GM18508 (cell line): ENCODE measurements around the gene COX5A.

ENCODE experiments used
- ATAC-seq: cut with Tn5 transposase; IDR thresholded peaks from one replicate; pipeline ENCODE4 v1.9.1; 2021; ENCODE audit warnings: moderate number of reproducible peaks; ENCODE audit not compliant: insufficient read depth, unreplicated experiment

COX5A gene

DNA sequence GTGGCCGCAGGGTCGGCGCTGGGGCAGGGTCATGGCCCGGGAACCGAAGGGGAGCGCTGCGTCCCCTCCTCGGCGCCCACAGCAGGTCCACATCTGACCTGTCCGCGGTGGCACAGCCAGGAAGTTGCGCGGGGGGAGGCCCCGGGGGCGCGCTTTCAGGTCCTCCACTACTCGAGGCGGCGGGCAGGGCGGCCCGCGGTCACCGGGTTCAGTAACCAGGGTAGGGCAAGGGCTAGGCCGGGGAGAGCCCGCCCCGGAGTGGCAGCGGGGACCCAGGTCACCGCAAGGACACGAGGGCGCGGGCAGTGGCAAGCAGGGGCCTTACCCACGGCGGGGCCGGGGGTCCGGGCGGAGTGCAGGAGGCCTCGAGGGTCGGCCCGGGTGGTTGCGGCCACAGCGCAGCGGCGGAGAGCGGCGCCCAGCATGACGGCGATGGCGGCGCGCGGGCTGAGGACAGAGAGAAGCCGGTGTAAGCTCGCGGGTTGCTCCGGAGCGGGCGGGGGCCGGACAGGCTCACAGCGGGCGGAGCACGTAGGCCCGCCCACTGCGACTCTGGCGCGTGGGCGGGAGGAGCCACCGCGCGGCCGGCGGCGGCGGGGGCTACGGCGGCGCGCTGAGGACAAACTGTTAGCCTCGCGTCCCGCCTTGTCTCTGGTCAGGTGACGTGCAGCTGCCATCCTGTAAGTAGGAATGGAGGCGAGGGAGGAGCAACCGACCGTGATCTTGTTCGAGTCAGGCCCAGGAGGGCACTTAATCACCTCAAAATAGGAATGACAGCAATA is at the start of gene COX5A:
TSS of gene COX5A (minus strand) at position 484 of the 782 bp plus-strand sequence. CDS start at position 425, 59 bp downstream.
- peak; percentile 46 for ATAC-seq

GRCh38 chr15:74983725-74984231 is 45.9 kb upstream of the COX5A start:
- ATAC-seq, result no peak

GRCh38 chr15:74982183-74982582 is 44.3 kb upstream of the COX5A start:
- no peak for ATAC-seq

DNA sequence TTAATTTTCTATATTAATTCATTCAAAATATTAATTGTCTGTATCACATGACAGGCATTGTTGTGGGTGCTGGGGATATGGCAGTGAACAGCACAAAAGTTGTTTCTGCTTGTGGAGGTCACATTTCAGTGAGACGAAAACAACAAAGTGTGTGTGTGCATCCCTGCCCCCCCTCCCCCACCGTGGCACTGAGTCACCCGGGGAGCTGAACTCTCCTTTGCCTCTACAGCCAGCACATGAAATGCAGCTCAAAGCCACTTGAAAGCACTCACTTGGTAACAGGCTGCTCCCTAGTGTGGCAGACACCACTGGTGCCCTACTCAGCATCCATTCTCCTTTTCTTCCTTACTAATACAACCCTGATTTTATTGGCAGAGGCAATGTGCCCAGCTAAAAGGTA is 40.6 kb upstream of the COX5A start:
- no peak for ATAC-seq

GRCh38 chr15:74978077-74978476 is 40.2 kb upstream of the COX5A start:
- no peak for ATAC-seq

DNA sequence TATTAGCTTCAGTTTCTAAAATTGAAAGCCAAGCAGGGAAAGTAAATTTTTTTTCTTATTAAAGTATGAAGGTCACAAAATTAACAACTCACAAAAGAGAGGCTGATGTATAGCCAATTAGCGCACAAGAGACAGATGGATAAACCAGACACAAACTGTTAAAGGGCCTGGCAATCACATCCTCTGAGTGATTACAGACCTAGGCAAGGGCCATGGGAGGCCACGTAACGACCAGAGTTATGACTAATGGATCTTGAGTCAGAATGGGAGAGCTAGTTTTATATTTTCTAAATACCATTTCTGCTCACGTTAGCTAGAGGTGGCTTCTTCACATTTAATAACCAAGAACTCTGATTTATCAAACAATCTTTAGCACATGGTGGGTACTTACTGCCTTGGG is 39.7 kb upstream of the COX5A start:
- ATAC-seq, result no peak

DNA sequence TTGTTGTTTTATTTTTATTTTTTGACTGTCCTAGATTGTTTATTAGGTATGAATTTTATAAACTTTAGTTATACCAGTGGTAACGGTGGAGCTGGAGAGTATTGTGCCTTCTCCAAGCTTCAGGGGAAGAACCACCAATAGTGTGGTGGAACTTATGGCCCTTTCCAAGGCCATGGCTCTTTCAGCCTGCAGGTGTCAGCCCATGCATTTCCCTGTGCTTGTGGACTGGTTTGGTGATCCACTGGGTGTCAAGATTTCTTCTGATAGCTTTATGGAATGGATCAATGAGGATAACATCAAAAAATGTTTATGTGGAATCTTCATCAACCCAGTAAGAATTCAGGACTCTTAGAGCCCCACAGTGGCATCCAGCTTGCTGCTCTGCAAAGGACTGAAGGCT is 38.3 kb upstream of the COX5A start:
- no peak for ATAC-seq

GRCh38 chr15:74967670-74968069 is 29.8 kb upstream of the COX5A start:
- ATAC-seq, result no peak

GRCh38 chr15:74964794-74965193 is 26.9 kb upstream of the COX5A start:
- no peak for ATAC-seq

DNA sequence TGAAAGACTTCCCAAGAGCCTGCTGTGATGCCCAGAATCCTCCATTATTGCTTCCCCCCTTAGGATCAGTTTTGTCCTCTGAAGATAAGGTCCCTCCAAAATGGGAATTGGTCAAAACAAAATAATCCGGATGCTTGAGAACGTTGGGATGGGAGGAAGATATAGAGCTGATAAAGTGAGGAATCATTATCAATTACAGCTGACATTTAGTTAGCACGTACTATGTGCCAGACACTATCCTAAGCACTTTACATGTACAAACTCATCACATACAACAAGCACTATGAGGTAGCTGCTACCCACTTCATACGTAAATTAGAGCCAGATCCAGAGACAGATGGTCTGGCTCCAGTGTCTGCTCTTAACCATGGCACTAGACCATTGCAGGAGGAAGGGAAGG is 25.3 kb upstream of the COX5A start:
- no peak for ATAC-seq

- ATAC-seq, result no peak
Measured at GRCh38 chr15:74962671-74963070, 24.8 kb upstream of the COX5A start.

- ATAC-seq, result no peak
Measured at GRCh38 chr15:74962219-74962618, 24.3 kb upstream of the COX5A start.

GRCh38 chr15:74961616-74962015 is 23.7 kb upstream of the COX5A start:
- ATAC-seq, result no peak

- no peak for ATAC-seq
Measured at GRCh38 chr15:74960995-74961588, 23.2 kb upstream of the COX5A start.

- no peak for ATAC-seq
Measured at GRCh38 chr15:74960286-74960685, 22.4 kb upstream of the COX5A start.

- no peak for ATAC-seq
Measured at GRCh38 chr15:74959586-74959939, 21.7 kb upstream of the COX5A start.

GRCh38 chr15:74958908-74959585 is 21.2 kb upstream of the COX5A start:
- no peak for ATAC-seq

- ATAC-seq, result no peak
Measured at GRCh38 chr15:74958320-74958907, 20.5 kb upstream of the COX5A start.

DNA sequence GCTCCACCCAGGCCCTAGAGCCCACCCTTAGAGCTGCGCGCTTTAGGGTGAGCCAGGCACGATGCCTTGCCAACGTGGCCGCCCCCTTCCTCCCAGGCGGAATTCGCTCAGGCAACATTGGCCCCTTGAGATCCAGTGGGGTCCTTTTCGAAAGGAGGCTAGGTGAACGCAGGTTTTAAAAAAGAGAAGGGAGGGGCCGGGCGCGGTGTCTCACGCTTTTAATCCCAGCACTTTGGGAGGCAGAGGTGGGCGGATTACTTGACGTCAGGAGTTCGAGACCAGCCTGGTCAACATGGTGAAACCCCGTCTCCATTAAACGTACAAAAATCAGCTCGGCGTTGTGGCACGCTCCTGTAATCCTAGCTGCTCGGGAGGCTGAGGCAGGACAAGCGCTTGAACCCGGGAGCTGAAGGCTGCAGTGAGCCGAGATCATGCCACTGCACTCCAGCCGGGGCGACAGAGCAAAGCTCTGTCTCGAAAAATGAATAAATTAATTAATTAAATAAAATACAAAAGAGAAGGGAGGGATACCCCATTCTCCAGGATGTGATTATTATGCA is 19.7 kb upstream of the COX5A start:
- no peak for ATAC-seq

GRCh38 chr15:74956648-74957475 is 19.0 kb upstream of the COX5A start, which contains the start of gene RPP25:
Gene RPP25 (minus strand): TSS chr15:74956772. CDS start chr15:74956583, 189 bp downstream.
- ATAC-seq, result no peak
